Left ventricle myocardium superior (tissue), 1 donor: ENCODE measurements around the gene CTNNB1. TPM values are rescaled to one million over a fixed set of nuclear protein-coding genes. Genes with fewer than 3 reads are reported as not detected.

Experiments
- ATAC-seq: fragments of 200-7000 bp; cut with Tn5 transposase; one replicate; pipeline ENCODE4 v1.9.1; 2020; ENCODE audit warnings: mild to moderate bottlenecking, moderate library complexity
- DNase-seq: peaks from one replicate; pipeline ENCODE4 v3.0.0-alpha.2; 2020
- intact Hi-C: fragments of 100-400 bp; cut with micrococcal nuclease; formaldehyde crosslinking; loops from one replicate; pipeline ENCODE4 v1.11.0; 2022
- total RNA-seq: library from RNA; stranded (reverse); fragmentation: NEBNext Ultra II Directional; extraction: Animal tissue kit (Norgen Biotek cat#: 25700); gene quantifications from one replicate; pipeline ENCODE4 v1.2.1, GENCODE V29; 2021
- donor health status: DM: no; HTN: yes; CAD: no; lungs with severe emphysema.

The CTNNB1 gene
- total RNA-seq, 1 donor from 2014 or later: 145 TPM

DNA sequence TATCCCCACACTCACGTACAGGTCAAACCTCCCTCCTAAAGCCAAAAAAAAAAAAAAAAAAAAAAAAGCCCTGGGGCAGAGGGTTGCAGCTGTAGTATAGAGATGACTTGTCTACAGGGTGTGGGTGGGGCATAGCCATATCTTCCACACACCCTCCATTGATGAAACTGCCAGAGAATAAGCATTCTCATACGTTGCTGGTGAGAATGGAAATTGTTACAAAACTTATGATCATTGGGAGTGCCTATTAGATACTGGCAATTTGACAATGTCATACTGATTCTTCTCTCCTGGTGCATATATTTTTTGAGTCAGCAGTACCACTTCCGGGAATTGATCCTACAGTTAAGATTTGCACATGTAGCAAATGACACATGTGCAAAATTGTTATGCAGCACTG is 11.0 kb upstream of the CTNNB1 start:
- DNase-seq: no peak
- ATAC-seq: no peak
- intact Hi-C loops: no loop called here

DNA sequence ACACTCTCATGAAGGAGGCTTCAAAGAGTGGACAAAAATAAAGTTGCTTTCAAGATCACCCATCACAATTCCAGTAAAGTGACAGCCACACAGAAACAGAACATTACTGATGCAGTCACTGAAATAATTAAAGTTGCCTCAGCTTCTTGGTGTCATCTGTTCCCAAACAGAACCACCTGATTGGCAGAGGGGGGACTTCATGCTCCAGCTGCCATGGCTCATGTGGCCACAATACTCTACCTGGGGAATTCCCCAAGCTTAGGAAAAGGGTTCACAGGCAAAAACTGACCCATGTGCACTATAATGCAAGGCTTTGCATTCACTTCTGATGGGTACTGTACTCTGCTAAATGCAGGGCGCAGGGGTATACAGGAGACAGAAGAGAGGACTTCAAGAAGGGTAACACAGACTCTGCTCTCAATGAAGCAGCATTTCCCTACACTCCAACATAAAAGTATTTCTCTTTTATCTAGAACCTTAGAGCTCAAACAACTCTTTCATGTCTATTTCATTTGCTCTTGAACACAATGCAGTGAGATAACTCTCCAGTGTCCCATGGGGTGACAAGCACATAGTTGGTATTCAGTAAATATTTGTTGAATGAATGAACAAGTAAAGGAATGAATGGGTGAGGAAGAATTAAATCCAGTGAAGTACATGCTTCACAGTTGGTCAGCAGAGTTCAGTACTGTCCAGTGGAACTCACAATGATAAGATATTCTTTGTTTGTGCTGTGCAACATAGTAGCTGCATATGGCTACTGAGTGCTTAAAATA is 8.6 kb upstream of the CTNNB1 start:
- no peak for DNase-seq
- intact Hi-C loops: loop anchor here (10.0 kb wide), 1 partner anchor 606 kb away; no protein-coding TSS in a partner anchor
- ATAC-seq: no peak

DNA sequence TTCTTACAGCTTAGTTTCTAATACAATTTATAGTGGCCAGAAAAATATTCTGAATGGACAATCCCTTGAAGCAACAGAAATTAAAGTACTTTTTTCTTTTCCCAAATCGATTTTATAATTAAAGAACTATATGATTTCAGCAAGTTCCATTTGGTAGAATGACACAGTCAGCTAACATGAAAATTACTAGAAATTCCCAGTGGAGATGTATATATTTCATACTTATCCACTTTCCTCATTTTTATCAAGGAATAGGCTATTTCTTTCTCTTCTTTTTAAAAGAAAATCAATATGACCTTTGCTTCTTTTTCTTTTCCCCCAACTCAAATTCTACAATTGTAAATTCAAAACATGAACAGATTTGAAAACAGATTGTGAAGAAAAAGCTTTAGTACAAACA is 6.4 kb upstream of the CTNNB1 start:
- ATAC-seq: no peak
- intact Hi-C loops: loop anchor here (10.0 kb wide), 1 partner anchor 608 kb away; no protein-coding TSS in a partner anchor
- no peak for DNase-seq

DNA sequence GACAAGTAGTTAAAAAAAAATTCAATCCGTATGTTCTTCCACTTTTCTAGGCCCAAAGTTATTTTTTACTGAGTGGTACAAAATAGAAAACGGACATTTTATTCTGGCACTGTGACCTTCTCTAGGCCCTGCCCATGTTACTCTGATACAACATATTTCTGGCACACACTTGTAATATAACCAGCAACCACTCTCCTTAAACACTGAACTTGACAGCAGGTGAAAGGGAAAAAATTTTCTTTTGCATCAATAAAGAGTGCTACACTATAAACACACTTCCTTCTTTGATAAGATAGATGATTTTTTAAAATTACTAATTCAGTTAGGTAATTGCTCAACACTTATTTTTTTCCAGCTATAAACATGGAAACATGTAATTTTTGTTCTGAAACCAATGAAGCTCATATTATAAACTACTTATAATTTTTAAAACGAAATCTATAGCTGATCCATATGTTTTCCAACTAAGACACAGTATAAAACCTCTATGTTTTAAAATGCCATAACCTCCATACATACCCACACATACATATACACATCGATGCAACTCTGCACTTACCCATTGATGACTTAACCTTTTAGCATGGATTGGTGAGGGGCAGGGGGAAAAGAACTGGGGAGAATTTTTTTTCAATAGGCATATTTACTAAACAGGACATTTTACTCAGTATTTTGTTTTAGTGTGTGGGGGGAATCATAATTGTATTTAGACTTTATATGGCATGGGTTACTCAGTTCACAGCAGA is 5.3 kb upstream of the CTNNB1 start:
- intact Hi-C loops: loop anchor here (10.0 kb wide), 1 partner anchor 609 kb away; no protein-coding TSS in a partner anchor
- no peak for DNase-seq
- ATAC-seq: no peak

DNA sequence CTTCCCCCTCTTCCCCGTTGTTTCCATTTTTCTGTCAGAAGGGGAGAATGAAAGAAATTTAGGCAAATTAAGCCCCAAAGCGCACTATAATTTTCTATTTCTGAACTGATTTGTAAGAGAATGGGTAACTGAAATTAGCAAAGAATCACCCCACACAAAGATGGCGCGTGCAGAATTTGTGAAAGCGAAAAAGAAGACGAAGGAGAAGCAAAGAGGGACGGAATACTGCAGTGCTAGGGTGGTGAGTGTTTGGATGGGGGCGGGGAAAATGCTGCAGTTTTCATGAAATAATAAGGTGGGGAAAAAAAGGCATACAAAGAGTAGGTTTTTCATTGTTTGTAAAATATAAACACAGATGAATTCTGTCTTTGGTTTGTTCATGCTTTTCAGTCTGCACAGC is 4.6 kb upstream of the CTNNB1 start:
- intact Hi-C loops: loop anchor here (10.0 kb wide), 1 partner anchor 610 kb away; no protein-coding TSS in a partner anchor
- ATAC-seq (no peak), DNase-seq (no peak)

DNA sequence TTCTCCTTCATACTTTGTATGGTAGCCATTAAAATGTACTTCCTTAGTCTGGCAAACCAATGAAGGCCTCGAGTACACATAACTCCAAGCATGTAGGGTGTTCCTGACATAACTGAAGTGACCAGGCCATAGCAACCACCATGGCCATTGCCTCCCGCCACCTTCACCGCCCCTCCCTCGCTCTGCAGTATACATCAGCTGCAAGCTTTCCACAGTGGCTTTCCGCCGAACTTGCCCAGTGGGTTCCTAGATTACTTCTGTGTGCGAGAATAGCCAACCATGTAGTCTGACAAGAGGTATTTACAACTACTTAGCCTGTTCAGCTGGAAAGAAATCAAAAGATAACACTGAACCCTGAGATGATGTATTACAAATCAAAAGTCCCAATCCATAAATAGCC is 3.4 kb upstream of the CTNNB1 start:
- ATAC-seq: peak; percentile 34
- intact Hi-C loops: loop anchor here (10.0 kb wide), 1 partner anchor 611 kb away; no protein-coding TSS in a partner anchor
- DNase-seq: peak; percentile 38

DNA sequence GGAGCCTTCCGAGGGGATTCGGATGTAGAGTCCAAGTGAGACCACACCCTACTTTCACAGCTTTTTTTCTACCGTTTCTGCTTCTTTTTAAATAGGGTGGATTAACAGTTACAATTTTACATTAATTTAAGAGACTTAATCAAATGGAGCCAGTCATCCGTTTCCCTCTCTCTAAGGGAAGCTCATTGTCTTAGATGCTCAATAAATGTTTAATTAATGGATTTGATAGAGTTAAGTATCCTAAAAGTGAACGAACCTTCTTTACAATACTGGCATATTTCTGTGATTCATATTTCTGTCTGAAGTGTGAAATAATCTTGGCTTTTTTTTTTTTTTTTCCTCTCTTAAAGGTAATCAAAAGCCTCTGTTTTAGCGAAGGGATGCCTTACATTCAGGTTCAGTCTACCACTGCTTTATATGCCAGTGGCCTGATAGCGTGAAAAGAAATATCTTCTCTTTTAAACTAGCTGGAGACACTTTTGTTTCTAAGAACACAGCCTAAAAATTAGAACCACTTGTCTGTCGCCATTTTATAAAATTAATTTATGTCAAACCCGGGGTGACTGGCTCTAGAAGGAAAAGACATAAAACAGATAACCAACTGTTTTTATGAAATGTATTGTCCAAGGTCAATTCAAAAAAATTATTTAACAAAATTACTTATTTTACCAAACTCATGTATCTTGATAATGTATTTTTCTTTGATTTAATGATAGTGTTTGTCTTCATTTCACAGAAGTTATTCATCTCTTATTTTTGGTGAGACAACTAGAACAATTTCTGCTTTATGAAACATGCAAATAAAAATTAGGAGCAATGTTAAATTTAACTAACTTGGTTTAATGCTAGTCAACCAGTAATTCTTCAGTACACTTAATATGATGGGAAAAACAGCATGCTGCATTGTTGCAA is 2.5 kb upstream of the CTNNB1 start:
- intact Hi-C loops: loop anchor here (10.0 kb wide), 1 partner anchor 612 kb away; no protein-coding TSS in a partner anchor
- no peak for ATAC-seq
- DNase-seq: no peak

DNA sequence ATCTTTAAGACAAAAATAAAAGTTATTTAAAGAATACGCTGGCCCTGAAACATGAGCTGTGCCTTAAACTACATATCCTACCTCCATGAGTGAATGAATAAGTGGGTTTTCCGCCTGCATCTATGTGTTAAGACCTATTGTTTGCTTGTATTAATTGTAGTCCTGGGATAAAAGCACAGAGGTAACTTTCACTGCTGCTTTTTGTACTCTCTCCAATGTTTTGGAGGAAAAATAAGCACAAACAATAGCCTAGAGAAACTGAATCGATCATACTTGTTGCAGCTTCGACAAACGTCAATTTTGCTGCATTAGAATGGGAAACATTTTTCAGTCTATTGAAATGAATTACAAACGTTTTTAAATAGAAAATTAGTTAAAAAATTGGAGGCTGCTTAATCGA is 1.3 kb upstream of the CTNNB1 start:
- intact Hi-C loops: loop anchor here (10.0 kb wide), 1 partner anchor 613 kb away; no protein-coding TSS in a partner anchor
- ATAC-seq: no peak
- no peak for DNase-seq

DNA sequence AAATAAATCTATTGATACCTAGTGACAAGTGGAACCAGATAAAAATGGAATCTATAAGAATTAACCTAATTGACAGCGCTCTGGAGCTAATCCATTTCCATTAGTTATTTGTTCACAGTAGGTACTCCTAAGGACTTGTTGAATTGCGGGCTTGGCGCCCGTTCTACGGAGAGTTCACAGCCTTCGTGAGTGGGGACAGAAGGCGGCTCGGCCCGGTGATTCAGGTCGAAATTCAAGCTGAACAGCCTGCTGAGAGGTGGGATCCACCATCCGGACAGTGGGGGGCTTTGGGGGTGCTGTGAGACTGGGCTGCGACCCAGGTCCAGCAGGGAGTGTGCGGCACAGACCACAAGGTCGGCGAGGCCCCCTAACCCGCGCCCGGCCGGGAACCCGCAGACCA is 779 bp upstream of the CTNNB1 start:
- peak; percentile 63 for DNase-seq
- intact Hi-C loops: loop anchor here (10.0 kb wide), 1 partner anchor 614 kb away; no protein-coding TSS in a partner anchor
- peak; percentile 6 for ATAC-seq

DNA sequence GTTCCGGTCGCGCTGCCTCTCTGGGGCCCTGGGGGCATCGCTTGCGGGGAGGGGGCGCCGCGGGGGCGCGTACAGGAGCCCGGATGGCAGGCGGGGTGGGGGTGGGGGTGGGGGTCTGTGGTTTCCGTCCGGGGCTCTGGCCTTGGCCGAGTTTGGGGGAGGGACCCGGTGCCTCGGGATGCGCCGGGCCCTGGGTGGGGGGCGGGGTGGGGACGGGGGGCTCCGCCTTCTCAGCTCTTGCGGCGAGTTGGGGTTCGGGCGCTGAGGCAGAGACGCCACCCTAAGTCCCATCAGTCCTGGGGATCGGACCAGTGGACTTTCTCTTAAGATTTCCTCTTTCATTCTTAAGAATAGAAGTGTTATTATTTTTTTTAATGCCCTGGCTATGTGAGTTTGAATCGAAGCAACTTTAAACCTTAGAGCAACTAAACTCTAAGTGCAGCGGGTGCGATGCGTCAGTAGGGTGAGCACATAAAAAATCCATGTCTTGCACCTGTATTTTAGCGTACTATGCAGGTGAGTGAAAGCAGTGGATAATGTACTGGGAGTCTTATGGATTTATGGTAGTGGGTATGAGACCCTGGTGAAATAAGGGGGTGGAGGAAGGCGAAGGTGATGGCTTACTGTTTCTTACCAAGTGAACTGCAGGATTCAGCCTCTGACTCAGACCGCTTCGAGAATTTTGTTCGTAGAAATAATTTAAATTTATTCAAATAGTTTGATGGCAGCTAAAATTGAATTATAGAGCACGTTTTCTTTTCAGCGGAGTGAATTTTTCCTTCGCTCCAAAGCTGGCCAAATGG is 762 bp downstream of the CTNNB1 start:
- intact Hi-C loops: loop anchor here (10.0 kb wide), 2 partner anchors 225 to 615 kb away; no protein-coding TSS in a partner anchor
- peak; percentile 6 for ATAC-seq
- DNase-seq: no peak

DNA sequence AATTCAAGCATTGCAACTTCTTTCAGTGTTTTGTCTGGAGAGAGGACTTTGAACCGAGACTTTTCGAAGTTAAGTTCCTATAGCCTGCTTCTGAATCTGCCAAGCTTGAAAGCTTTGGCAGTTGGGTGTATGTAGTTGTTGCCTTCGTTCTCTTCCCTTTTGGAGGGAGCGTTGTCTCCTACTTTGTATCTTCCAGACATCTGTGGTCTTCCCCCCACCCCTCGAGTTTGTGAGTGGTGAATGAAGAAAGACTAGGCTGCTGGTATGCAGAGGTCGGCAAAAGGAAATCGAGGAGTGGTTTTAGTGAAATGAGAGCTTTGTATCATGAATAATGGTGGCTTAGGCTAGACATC is 1.3 kb downstream of the CTNNB1 start:
- ATAC-seq (no peak), DNase-seq (no peak)
- intact Hi-C loops: loop anchor here (10.0 kb wide), 1 partner anchor 226 kb away; no protein-coding TSS in a partner anchor

DNA sequence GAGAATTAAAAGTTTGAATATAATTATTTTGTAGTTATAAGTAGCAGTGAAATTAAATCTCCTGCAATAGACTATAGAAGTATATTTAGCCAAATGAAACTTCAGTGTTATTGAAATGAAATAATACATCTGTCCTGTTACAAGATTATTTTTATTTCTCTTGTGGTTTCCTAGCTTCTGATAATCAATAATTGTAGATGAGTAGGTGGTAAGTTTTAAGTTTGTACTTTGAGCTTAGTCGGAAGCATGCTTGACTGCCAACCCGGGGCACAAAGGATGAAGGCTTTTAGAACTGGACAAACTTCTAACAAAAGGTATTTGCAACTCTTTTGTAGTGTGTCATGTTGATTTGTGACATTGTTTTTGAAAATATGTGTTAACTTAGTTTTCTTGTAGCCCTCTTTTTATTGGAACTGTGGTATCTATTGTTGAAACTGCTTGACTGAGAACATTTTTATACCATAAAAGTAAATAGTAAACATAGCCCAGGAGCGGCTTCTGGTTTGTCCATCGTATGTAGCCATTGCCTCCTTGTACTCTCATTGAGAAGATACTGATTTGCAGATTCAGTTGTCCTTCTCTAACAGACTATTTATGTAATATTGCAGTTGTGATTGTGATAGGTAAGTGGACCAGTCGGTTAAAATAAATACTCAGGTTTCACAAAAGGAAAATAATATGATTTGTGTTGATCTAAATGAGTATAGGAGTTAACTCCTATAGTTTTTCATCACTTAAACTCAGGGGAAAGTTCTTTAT is 2.9 kb downstream of the CTNNB1 start:
- no peak for ATAC-seq
- intact Hi-C loops: loop anchor here (10.0 kb wide), 1 partner anchor 227 kb away; no protein-coding TSS in a partner anchor
- no peak for DNase-seq

DNA sequence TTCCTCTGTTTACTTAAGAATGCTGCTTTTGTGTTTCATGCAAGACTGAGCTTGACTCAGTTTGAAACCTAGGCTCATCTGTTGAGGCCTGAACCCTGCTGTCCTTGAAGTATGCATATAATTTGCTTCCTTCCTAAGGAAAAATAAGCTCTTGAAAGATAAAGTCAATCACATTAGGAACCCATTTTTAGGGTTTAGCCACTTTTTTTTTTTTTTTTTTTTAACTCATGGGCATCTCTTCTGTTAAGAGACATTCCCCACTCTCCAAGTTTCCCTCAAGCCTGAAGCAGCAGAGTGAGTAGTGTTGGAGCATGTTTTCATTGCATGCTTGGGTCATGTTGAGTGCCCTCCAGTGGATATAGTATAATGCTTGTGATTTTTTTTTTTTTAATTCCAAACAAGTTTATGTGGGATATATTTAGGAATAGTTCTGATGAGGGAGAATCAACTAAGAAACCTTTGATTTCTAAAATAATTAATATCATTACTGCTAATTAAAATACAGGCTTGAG is 3.6 kb downstream of the CTNNB1 start:
- no peak for DNase-seq
- ATAC-seq: no peak
- intact Hi-C loops: loop anchor here (10.0 kb wide), 1 partner anchor 228 kb away; no protein-coding TSS in a partner anchor

DNA sequence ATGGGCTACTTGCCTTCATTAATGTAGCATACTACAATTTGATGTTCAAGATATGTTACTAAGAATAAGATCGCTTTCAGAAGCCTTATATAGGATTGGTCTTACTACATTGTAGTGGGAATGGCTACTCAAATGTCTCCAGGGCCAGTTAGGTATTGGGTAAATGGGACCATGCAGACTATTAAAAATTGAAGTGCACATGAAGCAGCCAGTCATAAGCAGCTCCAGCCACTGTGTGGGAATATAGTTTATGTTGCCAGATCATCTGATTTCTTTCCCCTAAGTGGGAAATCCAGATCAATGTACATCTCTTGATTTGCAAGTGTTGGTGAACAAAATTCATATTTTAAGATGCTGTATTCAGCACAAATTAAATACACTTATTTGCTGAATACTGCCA is 5.1 kb downstream of the CTNNB1 start:
- ATAC-seq: no peak
- intact Hi-C loops: loop anchor here (10.0 kb wide), 1 partner anchor 230 kb away; no protein-coding TSS in a partner anchor
- no peak for DNase-seq

DNA sequence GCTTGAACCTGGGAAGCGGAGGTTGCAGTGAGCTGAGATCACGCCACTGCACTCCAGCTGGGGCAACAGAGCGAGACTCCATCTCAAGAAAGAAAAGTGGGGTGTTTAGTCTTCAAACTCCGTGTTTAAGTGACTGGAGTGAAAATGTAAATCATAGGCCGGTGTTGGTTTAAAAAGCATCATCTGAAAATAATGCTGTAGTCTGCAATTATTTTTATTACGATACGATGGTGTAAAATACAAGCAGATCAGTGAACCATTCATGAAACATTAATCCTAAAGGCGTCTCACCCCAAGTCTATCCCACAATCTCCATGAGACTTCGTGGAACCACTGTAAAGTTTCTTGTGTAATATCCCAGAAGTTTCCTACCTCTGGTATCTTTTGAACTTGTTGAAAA is 6.3 kb downstream of the CTNNB1 start:
- intact Hi-C loops: loop anchor here (10.0 kb wide), 1 partner anchor 231 kb away; no protein-coding TSS in a partner anchor
- ATAC-seq: no peak

DNA sequence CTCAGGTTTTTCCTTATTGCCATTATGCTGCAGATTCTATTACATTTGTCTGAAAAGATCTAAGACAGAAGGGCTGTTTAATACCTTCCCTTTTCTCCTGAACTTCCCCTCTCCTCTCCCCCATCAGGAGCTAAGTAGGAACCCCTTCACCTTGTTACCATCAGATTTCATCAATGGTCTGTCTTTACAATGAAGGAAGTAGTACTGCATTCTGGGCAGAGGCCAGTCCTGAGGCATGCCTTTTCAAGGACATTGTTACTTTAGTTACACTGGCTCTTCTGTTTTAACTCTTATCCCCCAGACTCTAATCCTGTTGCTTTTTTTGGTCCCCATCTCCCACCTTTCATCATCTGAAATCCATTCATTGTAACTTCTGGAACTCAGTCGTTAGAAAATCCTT is 8.1 kb downstream of the CTNNB1 start:
- no peak for DNase-seq
- intact Hi-C loops: loop anchor here (10.0 kb wide), 1 partner anchor 233 kb away; no protein-coding TSS in a partner anchor
- ATAC-seq: peak; percentile 21

More for the DNA sequence above, 6.3 kb downstream of the CTNNB1 start:
- DNase-seq: no peak
